Stimulated activated CD4-positive, alpha-beta T cell treated with anti-CD3 and anti-CD28 coated beads, Interleukin-1b, Interleukin-23, amount 100 ng/mL, for 24 hours (primary cell): ENCODE measurements around the gene ORM2.
A peak's percentile ranks its signal among the peaks of the same experiment; 100 is the strongest.

Source experiments
- DNase-seq, 4 experiments: peaks; one replicate each; pipeline ENCODE4 v3.0.0-alpha.2; 2020; ENCODE audit warnings: low read depth in 4 of 4, low spot score in 1 of 4

The ORM2 gene

DNA sequence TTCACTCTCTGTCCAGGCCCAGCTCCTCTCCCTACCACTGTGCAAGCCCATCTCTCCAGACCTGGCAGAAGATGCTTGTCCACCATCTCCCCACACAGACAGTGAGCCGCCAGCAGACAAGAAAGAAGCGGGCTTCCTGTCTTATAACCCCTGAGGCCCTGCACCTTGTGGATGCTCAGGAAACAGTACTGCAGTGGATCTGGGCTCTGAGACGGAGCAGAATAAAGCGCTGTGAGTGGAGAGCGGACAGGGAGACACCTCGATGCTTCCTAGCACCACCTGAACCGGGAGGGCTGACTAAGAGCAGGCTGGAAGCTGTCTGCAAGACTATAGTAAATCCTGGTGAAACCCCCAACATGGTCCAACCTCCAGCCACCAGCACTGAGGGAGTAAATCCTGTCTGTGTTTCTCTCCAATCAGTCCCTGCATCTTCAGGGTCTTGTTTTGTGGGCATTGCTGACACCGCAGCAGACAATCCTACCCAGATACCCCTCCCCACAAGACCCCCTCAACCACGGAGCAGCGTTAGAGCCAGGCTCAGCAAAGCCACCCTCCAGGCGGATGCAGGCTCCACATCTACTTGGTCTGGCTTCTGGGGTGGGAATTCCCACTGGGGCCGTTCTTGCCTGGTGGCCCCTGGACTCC, 18.7 kb downstream of the ORM2 start:
- DNase-seq: no peak

DNA sequence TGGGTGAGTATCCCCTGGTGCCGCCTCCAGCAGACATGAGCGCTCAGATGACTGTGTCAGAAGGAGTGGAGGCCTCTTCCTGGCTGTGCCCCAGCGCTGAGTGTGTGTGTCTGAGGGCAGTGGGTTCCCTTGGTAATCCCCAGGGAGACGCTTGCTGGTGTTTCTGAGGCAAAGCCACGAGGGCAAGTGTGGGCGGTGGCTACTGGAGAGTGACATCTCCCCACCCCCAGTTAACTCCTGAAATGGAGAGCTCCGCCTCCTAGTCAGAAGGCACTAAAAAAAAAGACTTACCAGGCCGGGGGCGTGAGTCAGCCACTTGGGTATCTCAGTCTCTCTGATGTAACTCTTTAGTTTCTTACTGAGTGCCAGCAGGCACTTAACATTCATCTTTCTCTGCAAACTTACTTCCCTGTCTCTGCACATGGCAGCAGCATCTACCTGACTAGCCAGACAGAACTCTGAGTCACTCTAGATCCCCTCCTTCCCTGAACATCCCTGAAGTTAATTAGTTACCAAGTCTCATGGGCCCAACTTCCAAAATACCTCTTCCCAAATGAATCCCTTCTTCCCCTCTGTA, 19.3 kb downstream of the ORM2 start:
- peak; percentile 61 to 90 (median 73) for DNase-seq

DNA sequence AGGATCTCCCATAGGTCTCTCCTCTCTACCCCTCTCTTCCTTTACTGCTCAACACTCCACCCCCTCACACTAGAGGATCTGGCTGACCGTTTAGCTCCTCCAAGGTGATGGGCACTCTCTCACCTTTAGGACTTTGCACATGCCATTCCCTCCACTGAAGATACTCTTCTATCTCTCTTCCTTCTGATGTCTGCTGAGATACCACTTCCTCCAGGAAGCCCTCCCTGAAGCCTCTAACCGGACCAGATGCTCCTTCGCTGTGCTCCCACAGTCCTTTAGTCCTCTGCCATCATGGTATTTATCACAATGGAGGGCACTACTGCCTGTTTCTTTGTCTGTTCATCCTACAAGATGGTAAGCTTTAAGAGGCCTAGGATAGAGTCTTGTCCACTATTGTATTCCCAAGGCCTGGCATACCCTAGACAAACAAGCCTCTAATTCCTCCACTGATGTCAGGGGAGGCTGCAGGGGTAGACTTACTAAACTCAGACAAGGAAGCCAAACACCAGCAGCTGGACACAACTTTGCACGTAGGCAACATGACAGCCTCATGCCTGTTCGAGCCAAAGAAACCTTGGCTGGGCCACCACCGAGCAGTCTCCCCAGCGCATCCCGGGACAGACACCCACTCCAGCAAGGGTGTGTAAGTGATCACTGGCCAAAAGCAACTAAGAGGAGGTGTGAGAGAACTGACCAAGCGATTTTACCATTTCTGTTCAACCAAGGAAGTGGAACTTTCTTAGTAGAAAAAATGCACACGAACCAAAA, 20.2 kb downstream of the ORM2 start:
- no peak for DNase-seq

DNA sequence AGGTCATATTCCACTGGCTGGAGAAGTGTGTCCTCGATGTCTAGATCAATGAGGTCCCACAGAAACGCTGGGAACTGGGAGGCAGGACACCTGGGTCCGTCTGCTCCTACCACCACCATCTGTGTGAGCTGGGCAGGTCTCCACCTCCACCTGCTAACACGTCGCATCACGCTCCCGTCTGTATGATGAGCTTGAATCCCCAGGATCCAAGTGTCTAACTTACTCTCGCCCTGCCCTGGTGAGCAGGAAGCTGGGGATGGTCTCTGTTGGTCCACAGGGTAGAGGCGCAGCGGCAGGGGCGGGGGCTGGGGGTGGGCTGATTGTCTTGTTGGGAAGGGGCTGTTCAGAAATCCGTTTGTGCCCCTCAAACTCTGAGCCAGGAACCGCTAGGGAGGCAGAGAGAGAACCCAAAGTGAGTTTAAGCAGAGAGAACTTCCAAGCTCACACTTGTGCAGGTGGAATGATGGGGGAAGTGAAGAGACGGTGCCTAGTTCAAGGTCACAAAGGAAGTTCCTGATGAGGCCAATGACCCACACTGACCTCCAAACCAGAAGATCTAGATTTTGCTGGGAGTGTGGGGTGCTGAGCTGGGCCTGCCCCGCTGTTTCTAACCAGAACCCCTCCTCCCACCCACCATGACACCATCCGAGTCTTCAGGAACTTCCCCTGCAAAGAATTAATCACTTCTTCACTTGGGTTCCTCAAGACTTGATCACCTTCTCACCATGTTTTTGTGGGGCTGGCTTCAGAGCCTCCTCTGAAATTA, 21.1 kb downstream of the ORM2 start:
- DNase-seq: no peak

DNA sequence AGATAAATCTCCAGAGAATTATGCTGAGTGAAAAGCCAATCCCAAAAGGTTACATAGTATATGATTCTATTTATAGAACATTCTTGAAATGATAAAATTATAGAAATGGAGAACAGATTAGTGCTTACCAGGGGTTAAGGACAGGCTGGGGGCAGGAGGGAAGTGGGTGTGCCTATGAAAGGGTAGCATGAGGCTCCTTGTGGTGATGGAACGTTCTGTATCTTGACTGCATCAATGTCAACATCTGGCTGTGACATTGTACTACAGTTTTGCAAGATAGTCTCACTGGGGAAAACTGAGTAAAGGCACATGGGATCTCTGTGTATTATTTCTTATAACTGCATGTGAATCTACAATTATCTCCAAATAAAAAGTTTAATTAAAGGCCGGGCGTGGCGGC, 22.3 kb downstream of the ORM2 start:
- no peak for DNase-seq

DNA sequence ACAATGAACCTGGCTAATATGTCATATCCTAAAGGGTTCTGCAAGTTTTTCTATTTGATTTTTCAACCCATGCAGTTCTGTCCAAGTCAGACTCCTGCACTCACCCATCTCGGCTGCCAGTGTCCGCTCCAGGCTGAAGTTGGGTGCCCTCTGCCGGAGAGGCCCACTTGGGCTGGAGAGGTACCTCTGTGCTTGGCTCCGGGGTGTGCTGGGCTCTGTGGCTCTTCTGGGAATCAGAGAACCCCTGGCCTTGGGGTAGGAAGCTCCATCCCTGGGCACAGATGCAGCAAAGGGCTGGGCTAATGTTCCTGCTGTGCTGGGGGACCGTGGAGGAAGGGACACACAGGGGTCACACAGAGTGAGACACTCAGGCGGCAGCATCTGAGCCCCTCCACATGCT, 26.2 kb downstream of the ORM2 start:
- DNase-seq: no peak

DNA sequence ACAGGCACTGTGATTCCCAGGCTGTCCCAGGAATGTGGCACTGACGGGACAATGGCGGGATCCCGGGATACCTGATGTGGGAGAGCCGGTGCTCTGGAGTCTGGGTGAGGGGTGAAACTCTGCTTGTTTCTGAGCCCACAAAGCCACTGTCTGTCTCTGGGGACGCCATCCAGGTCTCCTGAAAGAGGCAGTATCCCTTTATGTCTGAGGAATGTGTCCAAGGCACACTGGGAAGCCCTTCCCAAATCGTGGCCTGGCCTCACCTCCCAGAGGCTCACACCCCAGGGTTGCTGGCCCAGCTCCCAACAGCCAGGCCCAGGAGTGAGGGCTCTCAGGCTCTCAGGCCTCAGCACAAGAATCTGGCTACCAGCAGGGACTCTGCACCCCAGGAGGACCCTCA, 27.1 kb downstream of the ORM2 start:
- DNase-seq: no peak

DNA sequence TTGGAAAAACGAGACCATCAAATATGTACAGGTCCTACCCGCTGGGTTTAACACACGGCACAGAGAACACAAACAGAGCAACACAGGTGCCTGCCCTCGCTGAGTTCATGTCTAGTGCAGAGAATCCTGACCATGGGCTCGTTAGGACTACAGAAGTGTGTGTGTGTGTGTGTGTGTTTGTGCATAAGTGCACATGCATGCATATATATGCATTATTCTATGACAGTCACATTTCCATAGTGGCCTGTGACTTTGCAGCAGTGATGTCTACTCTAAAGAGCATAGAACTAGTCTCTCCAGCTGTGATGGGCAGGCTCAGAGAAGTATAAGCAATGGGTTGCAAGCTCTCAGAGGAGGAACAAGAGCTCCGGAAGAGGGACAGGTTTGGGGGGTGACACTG, 27.7 kb downstream of the ORM2 start:
- DNase-seq: no peak

DNA sequence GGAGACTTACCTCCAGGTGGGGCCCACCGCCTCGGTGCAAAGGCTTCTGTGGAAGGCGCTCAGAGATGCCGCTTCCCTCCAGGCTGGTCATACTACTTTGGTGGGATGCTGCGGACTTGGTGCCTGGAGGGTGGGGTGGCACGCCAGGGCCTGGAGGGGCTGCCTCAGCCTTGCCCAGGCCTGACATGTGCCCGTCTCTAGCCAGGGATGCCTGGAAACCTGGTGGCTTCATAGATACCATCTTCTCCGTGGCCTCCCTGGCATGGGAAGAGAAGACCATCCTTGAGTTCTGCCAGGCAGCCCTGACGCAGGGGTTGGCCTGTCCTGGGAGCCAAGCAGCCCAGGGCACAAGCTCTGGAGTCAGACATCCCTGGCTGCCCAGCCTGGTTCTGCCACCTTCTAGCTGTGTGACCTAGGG, 28.3 kb downstream of the ORM2 start:
- DNase-seq: no peak

DNA sequence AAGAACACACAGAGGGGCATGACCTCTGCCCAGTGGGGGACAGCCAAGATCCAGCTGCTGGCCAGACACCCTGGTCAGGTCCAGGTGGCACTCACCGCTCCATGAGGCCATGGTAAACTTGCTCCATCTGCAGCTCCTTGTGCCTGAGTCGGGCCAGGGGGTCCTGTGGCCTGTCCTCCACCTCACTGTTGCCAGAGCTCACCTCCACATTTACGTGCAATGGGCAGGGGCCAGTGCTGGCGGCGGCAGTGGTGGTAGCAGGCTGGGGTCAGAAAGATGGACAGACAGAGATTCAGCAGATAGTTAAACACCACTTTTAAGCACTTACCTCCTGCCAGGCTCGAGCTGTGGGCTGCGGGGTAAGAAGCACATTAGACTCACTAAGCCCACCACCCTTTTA, 30.1 kb downstream of the ORM2 start:
- no peak for DNase-seq

DNA sequence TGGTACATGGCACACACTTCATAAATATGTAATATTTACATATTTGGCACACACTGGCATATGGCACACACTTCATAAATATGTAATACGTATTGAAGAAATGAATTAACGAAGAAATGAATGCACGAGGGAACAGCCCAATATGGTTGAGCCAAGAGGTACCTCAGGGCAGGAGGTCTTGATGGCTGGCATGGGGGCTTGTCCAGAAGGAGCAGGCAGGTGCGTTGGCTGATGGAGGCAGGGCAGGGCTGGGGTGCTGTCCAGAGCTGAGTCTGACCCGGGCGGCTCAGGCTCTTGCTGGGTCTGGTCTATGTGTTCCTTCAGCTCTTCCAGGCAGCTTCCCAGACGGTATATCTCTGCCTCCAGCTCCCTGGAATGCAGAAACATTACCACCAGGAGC, 31.9 kb downstream of the ORM2 start:
- DNase-seq: no peak

DNA sequence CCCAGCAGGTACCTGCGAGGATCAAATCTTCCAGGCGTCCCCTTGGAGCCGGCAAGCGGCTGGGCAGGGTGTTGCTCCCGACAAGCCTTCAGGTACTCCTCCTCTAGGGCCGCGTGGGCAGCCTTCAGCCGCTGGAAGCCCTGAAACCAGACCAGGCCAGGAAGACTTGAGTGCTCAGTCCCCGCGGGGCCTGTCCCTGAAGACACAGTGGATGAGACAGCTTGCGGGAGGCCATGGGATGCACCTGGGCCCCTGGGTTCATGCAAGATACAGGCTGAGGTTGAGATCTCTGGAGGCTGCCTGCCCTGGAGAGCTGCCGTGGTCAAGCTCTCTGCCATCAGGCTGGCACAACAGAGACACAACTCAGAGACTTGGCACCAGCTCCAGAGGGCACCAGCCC, 32.7 kb downstream of the ORM2 start:
- no peak for DNase-seq

DNA sequence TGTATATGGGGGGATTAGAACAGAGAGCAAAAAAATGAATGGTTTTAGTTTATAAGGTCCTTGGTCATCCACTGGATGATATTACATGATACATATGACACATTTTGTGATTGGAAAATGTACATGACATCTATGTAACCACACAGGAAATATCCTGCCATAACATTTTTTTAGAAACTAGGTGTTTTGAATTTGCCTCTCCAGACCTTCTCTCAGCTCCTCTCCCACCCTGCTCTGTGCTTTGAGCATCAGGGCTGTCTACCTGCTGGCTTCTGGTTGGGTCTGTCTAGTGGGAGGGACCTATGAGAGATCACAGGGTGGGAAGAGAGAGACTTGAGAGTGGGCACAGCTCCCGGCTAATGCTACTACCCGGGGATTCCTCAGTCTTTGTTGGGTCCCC, 33.8 kb downstream of the ORM2 start:
- DNase-seq: no peak

DNA sequence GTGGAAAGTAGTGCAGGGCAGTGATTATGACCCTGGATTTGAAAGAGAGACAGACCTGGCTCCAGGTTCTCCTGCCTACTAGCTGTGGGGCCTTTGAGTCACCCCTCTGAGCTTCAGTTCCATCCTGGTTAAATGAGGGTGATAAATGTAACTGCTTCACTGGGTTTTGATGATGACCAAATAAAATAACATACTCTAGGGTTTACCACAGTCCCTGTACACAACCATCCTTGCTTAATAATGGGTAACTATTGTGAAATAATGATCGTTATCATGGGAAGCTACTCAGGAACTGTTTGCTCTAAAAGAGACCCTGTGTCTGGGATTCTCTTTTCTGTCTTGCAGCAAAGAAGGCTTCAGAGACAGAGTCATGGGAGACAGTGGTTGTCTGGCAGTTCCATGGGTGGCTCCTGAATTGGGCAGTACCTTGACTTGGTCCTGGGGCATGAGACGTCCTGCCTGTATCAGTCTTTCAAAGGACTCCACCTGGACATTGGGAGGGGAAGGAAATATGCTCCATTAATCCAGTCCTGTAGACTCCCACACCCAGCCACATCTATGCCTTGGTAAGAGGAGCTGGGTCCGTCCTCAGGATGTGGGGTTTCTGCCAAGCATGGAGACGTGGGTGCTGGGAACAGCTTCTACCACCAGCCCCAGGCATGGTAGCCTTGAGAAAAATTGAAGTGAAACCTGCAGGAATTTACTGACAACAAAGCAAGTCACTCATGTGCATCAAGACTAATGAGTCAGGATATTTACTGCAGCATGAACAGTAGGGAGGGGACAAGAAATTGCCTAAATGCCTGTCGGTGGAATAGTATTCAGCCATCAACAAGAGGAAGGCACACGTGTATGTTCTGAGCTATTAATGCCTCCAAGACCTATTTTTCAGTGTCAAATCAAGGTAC, 34.7 kb downstream of the ORM2 start:
- no peak for DNase-seq

DNA sequence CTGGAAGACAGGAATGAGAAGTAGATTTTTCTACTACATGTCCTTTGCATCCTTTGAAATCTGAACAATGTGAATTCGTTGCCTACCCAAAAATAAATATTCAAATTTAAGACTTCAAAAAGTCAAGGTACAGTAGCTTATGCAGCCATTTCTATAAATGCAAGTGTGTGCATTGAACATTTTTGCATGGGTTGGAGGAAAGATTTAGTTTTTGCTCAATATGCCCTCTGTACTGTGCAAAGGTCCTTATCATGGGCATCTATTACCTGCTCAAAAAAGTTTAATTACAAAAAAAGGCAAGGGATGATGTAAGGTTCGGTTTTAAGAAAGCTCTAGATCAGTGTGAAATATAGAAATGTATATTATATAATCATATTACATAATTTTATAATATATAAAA, 35.5 kb downstream of the ORM2 start:
- DNase-seq: no peak

DNA sequence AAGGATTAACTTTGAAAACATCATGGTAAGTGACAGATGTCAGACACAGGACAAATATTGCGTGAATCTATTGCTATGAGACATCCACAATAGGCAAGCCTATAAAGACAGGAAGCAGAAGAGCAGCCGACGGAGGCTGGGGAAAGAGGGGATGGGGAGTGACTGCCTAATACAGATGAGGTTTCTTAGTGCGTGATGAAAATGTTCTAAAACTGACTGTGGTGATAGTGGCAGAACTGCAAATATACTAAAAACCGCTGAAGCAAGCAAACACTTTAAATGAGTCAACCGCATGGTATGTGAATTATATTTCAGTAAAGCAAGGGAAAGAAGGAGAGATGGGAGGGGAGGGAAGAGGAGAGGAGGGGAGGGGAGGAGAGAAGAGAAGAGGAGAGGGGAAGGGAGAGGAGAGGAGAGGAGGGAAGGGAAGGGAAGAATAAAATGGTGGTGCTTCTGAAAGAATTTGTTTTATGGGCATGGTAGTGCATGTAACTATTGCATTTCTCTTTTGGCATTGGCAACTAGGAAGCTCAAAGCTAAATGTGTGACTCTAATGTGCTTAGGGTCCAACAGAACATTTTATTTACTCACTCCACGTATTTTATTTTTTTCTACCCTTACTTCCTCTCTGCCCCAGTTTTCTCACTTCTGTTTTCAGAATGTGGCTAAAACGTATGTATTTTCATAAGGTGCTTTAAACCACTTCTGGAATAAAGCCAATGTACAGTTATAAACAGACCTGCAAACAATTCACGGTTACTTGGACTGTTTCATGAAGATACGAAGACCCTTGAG, 36.9 kb downstream of the ORM2 start:
- DNase-seq: no peak

DNA sequence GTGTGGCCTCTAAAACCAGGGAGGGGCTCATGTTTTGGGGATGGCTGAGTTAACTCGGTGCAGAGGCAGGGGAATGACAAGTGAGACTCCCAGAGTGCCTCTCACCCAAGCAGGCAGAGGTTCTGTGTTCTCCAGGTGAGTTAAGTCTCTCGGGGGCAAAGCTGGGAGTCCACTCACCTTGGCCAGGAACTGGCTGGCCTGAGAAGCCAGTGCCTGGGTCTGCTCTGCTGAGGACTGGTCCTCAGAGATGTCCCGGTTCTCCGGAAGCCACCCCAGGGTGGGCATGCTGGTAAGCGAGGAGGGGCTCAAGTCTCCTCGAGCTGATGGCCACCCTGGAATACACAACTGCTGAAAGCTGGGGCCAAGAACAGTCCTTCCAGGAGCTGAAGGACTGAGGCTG, 37.7 kb downstream of the ORM2 start:
- no peak for DNase-seq

DNA sequence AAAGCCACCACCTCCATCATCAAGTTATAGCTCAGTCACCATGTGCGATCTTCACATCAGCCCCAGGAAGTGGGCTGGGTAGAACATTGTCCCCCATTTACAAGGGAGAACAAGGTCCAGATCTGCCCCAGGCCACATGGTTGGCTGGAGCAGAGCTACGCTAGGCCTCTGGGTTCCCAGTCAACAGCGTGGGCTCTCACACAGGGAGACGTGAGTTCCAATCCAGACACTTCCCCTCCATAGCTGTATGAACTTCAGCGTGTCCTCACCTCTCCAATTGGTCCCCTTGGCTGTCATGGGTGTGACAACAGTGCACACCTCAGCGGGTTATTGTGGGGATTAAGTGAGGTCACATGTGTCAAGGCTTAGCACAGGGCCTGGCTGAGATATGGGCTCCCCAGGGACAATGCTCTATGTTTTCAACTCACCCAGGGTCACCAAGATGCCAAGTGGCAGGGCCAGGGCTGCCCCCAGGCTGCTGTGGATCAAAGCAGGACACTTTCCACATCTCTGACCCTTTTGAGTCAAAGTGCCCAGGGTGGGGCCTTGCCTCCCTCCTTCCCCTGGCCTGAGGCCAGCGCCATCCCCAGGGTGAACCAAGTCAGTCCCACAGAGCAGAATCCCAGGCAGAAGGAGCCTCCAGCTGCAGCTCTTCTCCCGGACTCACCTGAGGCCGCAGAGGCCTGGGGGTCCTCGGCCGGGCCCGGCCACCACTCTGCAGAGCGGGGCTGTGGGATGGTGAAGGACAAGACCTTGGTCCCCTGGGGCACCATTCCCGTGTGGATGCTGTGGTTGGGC, 38.3 kb downstream of the ORM2 start:
- no peak for DNase-seq
